HS-5 (cell line): ENCODE measurements around the gene MACROD2.

Experiments used
- DNase-seq: peaks from one replicate; pipeline ENCODE4 v3.0.0-alpha.2; 2012; ENCODE audit warnings: low read depth

Gene MACROD2

DNA sequence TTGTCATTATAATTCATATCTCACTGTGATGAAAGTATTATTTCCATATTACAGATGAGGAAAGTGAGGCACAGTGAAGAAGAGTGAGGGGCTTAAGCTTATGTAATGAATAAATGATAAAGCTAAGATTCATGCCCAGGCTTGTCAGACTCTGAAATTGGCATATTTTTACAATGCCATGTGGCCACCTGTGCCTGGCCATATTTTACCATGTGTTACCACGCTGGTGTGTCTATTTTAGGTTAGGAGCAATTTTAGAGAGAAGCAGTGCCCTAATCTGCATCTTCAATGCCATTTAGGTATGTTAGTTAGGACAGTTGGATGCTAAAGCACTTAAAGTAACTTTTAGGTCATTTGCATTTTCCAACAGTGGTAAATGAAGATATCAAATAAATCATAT, 530.1 kb downstream of the MACROD2 start:
- no peak for DNase-seq

GRCh38 chr20:14526891-14527290, 531.6 kb downstream of the MACROD2 start:
- no peak for DNase-seq

- DNase-seq = no peak
Observed at GRCh38 chr20:14531786-14532185, 536.5 kb downstream of the MACROD2 start.

DNA sequence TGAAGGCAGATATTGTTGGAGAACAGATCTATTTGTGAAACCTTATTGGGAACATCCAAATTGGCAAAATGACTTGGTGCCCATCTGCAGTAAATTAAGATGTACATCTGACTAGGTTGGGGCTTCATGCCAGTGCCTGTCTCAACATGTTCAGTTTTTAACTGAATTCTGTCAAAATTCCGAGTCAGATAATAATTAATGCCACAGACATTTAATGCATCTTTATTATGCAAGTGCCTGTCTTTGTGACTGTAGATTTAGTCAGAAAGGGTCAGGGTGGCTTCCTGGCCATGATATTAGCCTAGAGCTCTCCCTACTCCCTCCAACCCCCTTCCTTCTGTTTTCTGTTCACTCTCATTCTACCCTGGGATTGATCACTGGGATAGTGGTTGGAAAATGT, 541.4 kb downstream of the MACROD2 start:
- no peak for DNase-seq

GRCh38 chr20:14538433-14538832, 543.1 kb downstream of the MACROD2 start:
- DNase-seq = no peak

- DNase-seq = no peak
Observed at GRCh38 chr20:14543040-14543439, 547.7 kb downstream of the MACROD2 start.

DNA sequence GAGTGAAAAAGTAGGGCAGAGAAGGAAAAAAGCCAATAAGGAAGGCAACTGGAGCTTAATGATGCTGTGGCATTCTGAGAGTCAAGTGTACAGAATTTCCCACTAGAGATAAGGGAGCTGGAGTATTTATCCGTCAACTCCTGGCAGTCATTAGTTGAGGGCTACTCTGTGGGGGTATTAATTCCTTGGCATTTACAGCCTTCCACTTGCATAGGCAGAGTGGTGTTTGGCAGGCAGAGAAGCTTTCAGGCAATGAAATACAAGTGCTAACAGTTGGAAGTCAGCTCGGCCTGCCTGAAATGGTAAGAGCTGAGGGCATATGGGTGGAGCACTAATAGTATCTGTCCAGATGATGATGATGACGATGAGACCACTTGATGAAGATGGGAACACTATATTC, 549.4 kb downstream of the MACROD2 start:
- DNase-seq = no peak

DNA sequence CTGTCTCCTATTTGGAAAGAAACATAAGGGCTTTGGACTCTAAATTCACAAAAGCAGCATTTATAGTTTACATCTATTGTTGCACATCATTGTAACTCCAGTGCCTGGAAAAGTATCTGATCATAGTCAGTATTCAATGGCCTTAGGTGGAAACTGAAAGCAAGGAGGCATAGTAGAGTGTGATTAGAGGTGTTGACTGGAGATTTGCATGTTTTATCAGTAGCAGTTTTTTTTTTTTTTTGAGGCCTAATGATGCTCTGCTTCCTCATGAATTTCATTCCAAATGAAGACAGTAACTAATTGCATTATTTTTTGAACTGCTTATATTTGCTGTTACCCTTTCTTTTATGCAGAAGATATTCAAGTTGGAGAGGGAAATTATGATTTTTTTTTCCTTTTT, 555.3 kb downstream of the MACROD2 start:
- no peak for DNase-seq

GRCh38 chr20:14553774-14554534, 558.6 kb downstream of the MACROD2 start:
- no peak for DNase-seq

- no peak for DNase-seq
Observed at GRCh38 chr20:14555676-14556075, 560.4 kb downstream of the MACROD2 start.

- no peak for DNase-seq
Observed at GRCh38 chr20:14556206-14556605, 560.9 kb downstream of the MACROD2 start.

- no peak for DNase-seq
Observed at GRCh38 chr20:14559612-14560011, 564.3 kb downstream of the MACROD2 start.

DNA sequence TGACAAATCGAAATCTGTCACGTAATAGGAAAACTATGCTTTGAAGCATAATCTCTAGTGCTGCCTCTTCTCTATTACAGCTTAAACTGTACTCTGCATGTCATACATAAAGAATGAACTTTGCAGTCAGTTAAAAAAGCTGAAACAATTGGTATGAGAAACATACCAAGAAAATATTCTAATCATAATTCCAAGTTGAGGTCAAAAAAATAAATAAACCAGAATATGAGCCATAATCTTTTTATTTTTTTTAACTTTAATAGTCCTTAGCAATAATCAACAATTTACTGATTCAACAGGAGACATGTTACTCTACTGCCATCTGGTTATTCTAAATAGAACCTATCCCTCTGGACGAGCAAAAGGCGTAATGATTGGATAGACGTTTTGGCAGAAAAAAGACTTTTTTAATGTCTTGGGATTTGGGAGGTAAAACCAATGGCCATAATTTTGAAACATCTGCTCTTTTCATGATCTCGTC, 566.5 kb downstream of the MACROD2 start:
- no peak for DNase-seq

- DNase-seq = no peak
Observed at GRCh38 chr20:14562981-14563380, 567.7 kb downstream of the MACROD2 start.

DNA sequence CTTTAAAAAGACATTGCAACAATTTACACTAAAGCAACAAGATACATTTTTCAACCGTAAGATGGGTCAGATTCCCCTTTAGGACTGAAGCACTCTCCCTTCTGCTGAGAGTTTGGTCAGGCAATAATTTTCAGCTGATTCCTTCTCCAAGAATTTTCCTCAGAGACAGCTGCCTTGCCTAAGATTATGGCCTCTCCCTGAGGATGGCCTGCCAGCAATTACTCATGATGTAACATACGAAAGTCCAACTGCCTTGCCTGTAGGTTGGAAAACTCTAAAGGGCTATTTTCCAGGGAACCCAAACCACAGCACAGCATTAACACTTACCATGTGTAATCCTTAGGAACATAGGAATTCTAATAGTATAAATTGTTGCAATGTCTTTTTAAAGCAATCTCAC, 571.2 kb downstream of the MACROD2 start:
- DNase-seq = no peak

DNA sequence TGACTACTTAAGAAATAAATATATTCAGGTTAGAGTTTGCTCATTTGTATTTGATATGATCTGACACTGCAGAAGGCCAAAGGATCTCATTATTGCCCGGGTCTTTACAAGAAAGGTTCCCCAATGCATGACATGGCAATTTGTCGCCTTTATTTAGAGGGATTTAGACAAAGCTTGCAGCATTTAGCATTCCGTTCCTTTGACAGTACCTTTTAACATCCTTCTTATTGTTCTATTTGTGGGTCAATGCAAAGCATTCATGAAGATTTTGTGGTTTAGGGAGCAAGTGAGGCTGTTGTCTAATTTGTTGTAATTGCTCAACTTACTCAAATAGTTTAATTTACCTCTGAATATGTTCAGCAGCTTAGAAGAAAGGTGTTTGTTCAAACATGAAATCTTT, 572.9 kb downstream of the MACROD2 start:
- no peak for DNase-seq

DNA sequence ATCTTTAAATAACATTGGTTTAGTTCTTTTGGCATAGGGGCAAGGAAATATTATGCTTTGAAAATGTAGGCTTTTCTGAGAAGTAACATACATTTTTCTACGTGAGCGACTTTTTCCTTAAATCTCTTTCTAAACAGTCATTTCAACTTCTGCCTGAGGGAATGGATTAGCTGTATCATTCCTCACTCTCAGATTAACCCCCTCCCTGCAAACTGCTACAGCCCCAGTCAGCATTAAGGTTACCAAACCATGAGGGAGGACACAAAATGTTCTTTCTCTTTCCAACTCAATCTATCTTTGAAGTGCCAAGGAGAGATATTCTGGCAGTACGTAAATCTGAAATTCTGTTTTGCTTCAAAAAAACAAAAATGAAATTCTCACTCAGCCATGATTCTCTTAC, 573.4 kb downstream of the MACROD2 start:
- no peak for DNase-seq

- DNase-seq = no peak
Observed at GRCh38 chr20:14569641-14570040, 574.3 kb downstream of the MACROD2 start.

GRCh38 chr20:14570811-14571210, 575.5 kb downstream of the MACROD2 start:
- no peak for DNase-seq

DNA sequence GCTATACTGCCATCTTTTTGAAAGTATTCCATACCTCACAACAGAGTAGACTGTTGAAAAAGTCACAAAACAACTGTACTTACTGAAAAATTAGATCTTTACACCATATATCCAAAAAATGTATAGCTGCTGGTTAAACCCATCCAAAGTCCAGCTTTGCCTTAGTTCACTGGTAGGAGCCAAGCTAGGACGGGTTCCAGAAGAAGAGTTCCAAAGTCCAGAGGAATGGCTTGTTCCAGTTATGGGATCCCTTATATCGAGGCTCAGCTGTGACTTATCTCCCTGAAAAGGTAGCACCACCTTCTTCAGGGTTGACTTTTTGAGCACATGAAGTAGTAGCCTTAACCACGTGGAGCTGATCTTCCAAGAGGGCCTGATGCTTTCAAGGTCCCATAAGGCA, 578.4 kb downstream of the MACROD2 start:
- no peak for DNase-seq

DNA sequence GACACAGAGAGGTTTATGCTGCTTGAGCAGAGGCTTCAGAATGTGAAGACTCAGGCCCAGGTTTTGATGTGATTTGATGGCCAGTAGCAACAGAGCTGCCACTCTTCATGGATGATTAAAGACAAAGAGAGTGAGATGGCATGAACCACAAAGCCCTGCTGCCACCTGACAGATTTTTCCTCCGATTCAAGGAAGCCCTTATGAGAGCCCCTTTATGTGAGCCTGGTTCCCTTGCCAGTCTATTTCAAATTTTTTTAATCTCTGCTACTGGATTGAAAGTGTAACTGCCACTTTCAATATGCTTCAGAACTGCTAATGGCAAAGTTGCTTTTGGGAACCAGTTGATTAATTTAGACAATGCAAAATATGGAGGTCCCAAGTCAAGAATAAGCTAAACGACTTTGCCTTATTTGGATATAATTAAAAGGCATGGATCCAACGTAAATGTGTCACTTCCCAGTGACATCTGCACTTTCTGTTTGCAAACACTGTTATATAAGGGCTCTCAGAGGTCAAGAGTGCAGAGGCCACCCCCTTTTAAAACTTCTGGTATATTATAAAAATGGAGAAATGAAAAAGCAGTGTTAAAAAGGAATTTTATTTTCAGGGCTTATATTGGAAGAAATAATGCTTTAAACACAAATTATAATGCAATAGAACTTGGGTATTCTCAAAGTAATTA, 581.0 kb downstream of the MACROD2 start:
- DNase-seq = no peak

- no peak for DNase-seq
Observed at GRCh38 chr20:14580418-14581074, 585.2 kb downstream of the MACROD2 start.

- no peak for DNase-seq
Observed at GRCh38 chr20:14581731-14582130, 586.4 kb downstream of the MACROD2 start.
